Stimulated activated CD4-positive, alpha-beta T cell treated with anti-CD3 and anti-CD28 coated beads, Interleukin-2, amount 100 ng/mL, for 4 hours (primary cell): Measurements from ENCODE around the gene CDHR4.
"Not testable (repeated sequence)": the region's sequence is repeated elsewhere in the genome, so short reads cannot be mapped to it uniquely, and the experiment has no call there.

Experiments
- DNase-seq: peaks from one replicate; pipeline ENCODE4 v3.0.0-alpha.2; 2020; ENCODE audit warnings: low read depth

CDHR4 gene

GRCh38 chr3:49799761-49800160, at the start of gene CDHR4:
CDHR4 (minus strand) TSS chr3:49799873; CDS start chr3:49799812, 61 bp downstream.
- DNase-seq: no peak

GRCh38 chr3:49845694-49846093, 46.0 kb upstream of the CDHR4 start:
- DNase-seq: no peak

GRCh38 chr3:49844464-49845183, 45.0 kb upstream of the CDHR4 start:
- DNase-seq: no peak

- no peak for DNase-seq
These were observed 43.3 kb upstream of the CDHR4 start for GRCh38 chr3:49842843-49843517.

- DNase-seq: no peak
These were observed 42.1 kb upstream of the CDHR4 start for GRCh38 chr3:49841806-49842205.

- DNase-seq: no peak
These were observed 41.5 kb upstream of the CDHR4 start for GRCh38 chr3:49841126-49841696.

- DNase-seq: no peak
These were observed 40.7 kb upstream of the CDHR4 start for GRCh38 chr3:49840388-49840787.

- peak; percentile 71 for DNase-seq
These were observed 39.6 kb upstream of the CDHR4 start for GRCh38 chr3:49839193-49839809.

- DNase-seq: no peak
These were observed 31.7 kb upstream of the CDHR4 start for GRCh38 chr3:49831341-49831740.

GRCh38 chr3:49826016-49826415, 26.3 kb upstream of the CDHR4 start:
- no peak for DNase-seq

GRCh38 chr3:49823131-49823530, 23.5 kb upstream of the CDHR4 start:
- not testable (repeated sequence) for DNase-seq

- no peak for DNase-seq
These were observed 14.0 kb upstream of the CDHR4 start, which contains the start of gene UBA7 for GRCh38 chr3:49813497-49814174. UBA7 (minus strand) TSS chr3:49813953; CDS start chr3:49813787, 166 bp downstream.

GRCh38 chr3:49812916-49813496, 13.3 kb upstream of the CDHR4 start:
- DNase-seq: no peak

GRCh38 chr3:49807431-49808114, 7.9 kb upstream of the CDHR4 start:
- DNase-seq: no peak

- no peak for DNase-seq
These were observed 7.2 kb upstream of the CDHR4 start for GRCh38 chr3:49806850-49807249.

- no peak for DNase-seq
These were observed 6.4 kb upstream of the CDHR4 start for GRCh38 chr3:49805897-49806701.

GRCh38 chr3:49805367-49805782, 5.7 kb upstream of the CDHR4 start:
- DNase-seq: no peak

- DNase-seq: no peak
These were observed 4.7 kb upstream of the CDHR4 start for GRCh38 chr3:49804141-49805041.

- DNase-seq: no peak
These were observed 3.9 kb upstream of the CDHR4 start for GRCh38 chr3:49803465-49804140.
